HG03558 (cell line): ENCODE data around the gene SLC51B.
"Not testable (repeated sequence)": the region's sequence is repeated elsewhere in the genome, so short reads cannot be mapped to it uniquely, and the experiment has no call there.

ENCODE experiments used
- ATAC-seq: cut with Tn5 transposase; IDR thresholded peaks from one replicate; pipeline ENCODE4 v1.9.1; 2021; ENCODE audit warnings: moderate number of reproducible peaks; ENCODE audit not compliant: unreplicated experiment; ENCODE audit errors: extremely low read depth

Gene SLC51B

DNA sequence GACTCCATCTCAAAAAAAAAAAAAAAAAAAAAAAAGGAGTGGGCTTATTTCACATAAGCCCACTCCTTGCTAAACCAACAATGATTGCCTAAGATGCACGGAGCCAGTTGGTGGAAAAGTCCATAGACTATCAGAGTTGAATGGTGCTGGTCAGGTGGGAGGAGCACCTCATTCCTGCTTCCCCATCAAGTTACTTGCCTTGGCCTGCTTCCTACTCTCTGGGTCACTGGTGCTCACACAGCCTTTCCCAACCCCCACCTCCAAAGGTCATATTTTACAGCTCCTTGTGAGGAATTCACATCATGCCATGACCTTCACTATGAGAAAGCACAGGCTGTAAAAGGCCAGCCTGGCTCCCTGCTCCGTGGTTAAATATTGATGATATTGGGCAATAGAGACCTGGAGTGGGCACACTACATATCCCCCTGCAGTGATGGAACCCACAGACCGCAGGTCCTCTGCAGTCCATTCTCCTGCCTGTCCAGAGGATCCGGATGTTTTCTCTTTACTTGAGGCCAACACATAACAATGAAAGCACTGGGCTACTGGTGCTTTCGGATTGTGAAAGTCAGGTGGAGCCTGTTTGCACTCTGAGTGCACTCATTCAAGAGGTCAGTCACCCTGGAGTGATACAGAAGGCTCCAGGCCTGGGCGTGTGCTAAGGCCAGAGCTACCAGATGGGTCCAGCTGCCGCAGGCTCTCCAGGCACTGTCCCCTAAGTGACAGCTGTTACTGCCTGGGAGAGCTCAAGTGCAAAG, at the start of gene SLC51B:
Gene SLC51B, plus strand, starts transcription at position 664 of the 758 bp plus-strand sequence. CDS start 4,618 bp downstream, outside the sequence.
- no peak for ATAC-seq

DNA sequence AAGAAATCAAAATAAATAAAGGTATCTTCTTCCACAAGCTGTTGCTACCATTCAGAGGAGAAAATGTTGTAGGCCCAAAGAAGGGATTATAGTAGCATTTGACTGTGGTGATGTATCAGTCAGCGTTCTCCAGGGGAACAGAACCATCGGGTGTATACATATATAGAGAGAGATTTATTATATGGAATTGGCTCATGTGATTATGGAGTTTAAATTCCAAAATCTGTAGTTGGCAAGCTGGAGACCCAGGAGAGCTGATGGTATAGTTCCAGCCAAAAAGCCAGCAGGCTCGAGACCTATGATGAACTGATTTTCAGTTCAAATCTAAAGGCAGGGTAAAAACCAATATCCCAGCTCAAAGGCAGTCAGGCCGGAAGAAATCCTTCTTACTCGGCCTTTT, 48.1 kb upstream of the SLC51B start:
- no peak for ATAC-seq

DNA sequence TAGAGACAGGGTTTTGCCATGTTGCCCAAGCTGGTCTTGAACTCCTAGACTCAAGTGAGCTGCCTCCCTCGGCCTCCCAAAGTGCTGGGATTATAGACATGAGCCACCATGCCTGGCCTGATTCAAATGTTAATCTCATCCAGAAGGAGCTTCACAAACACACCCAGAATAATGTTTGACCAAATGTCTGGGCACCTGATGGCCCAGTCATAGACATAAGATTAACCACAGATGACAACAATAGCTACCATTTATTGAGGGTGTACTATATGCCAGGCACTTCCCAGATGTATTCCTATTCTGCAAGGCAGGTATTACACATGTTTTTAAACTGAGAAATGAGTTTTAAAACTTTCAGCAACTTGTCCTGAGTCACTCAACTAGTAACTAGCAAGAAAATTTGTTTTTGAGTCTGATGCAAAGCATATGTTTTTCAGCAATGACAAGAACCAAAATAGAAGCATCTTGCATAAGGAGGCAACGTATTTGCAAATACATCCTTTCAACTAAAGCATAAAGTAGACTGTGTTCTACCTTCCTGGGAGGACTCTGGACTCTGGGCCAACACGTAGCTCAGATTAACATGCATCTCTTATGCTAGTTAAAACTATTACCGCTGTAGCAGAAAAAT, 47.3 kb upstream of the SLC51B start:
- no peak for ATAC-seq

DNA sequence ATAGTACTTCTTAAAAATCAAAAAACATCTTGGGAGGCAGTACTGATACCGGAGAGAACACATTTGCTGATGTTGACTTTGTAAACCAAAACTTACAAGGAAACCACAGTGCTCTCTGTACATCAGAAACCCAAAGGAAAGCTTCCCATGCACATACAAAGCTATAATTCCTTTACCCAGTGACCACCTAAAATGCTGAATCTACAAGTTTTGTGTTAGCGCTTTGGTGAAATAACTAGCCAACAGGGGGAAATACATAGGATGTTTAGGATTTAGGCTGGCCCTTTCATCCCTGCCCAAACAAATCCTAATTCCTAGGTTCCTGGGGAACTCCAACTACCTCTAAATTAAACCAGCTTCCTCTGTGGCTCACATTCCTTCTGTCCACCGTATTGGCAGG, 40.2 kb upstream of the SLC51B start:
- no peak for ATAC-seq

DNA sequence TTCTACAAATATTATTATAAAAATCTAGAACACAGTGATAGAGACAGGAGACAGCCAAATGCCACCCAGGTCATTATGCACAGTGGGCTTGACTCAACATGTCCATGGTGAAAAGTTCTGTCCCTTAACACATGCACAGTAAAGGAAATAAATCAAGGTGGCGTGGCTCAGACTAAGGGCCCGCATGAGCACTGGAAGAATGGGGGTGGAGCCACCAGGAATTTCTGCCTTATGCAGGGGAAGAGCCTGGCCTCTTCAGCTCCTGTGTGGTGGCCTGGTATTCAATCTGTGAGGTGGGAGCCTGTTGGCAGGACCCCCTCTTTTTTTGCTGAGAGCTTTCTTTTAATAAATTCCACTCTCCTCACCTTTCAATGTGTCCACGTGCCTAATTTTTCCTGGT, 38.3 kb upstream of the SLC51B start:
- ATAC-seq, result no peak

DNA sequence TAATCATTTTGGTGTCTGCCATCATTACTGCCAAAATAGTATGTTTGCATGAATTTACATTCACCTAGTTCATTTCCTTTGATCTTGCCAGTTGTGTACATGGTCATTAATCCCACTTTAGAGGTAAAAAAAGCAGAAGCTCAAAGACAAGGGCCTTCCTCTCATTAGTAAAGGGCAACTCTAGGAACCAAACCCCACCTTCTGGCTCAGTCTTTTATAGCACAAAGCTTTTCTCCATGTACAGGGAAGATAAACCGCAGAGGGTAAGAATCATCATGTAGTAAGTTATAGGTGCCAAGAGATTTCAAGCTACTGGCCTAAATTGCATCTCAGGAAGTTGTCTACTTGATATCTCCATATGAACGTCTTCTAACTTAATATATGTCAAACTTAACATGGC, 36.2 kb upstream of the SLC51B start:
- ATAC-seq, result no peak

DNA sequence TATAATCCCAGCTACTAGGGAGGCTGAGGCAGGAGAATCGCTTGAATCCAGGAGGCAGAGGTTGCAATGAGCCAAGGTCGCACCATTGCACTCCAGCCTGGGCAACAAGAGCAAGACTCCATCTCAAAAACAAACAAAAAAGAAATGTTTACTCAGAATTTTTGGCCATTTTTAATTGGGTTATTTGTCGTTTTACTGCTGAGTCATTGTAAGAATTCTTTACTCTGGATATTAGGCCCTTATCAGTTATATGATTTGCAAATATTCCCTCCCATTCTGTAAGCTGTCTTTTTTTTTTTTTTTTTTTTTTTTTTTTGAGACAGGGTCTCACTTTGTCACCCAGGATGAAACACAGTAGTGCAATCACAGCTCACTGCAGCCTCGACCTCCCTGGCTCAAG, 34.0 kb upstream of the SLC51B start:
- not testable (repeated sequence) for ATAC-seq

DNA sequence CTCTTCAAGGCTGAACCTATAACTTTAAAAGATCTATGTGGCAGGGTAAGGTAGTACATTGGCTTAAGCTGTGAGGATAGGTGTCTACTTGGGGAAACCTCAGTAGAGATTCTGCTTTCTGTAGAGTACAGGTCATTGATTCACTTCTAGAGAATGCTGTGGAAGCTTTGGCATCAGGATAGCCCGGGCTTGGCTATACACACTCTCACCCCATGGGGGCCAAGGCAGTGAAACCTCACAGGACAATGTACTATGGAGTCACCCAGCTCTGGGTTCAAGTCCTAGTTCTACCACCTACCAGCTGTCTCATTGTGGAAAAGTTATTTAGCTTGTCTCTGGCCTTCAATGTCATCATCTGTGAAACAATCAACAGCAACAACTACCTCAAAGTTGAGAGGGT, 24.8 kb upstream of the SLC51B start:
- no peak for ATAC-seq

DNA sequence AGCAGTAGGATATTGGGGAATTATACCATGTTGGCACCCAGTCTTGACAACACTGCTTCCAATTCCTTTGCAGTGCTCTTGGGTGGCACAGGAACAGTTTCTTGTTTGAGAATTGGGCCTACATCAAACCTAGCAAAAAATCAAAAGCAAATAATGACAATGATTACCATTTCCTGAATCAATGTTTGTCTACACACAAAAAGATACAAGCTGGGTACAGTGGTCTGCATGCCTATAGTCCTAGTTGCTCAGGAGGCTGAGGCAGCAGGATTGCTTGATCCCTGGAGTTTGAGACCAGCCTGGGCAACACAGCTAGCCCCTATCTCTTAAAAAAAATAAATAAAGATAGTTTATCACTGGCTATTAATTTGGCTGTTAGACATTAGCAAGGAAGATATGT, 23.7 kb upstream of the SLC51B start:
- ATAC-seq, result no peak

DNA sequence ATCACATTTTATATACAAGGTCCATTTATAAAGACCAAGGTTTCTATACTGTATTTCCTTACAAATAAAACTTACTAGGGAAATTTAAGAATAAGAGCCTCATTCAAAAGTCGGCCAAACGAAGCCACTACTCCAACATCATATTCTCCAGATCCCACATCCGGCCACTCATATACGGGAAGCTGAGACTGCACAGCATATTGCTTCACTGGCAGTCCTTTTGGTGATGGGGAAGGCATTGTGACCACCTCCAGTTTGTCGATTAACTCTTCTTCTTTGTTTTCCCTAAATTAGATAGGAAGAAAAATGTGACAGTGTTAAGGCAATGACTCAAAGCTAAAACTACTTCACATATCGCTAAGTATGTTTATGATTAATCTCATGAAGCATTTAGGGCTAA, 18.4 kb upstream of the SLC51B start:
- no peak for ATAC-seq

DNA sequence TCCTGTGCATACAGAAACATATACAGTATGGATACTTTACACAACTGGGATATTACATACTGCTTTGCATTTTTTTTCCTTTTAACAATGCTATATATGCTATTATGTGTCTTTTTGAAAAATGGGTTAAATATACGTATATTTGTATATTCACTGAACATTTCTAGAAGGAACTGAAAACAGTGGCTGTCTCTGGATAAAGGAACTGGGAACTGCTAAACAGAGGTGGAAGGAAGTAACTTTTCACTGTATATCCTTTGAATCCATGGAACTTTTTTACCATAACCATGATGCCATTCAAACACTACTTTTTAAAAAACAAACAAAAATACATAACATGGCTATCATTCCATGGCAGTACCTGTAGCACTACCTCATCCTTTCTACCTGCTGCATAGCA, 17.6 kb upstream of the SLC51B start:
- ATAC-seq, result no peak

DNA sequence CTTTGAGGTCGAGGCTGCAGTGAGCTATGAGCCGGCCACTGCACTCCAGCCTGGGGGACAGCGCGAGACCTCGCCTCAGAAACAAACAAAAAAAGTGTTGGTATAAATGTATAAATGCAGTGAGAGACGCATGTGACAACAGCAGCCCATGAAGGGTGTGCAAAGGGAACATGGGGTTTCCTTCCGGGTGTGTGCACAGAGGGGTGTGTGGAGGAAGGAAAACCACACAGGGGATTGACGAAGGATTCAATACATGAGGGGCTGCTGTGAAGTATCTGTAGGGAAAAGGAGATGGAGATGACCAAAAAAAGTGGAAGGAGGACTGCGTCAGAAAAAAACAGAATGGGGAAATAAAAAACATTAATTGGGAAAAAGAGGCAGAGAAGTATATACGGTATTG, 16.8 kb upstream of the SLC51B start:
- no peak for ATAC-seq

DNA sequence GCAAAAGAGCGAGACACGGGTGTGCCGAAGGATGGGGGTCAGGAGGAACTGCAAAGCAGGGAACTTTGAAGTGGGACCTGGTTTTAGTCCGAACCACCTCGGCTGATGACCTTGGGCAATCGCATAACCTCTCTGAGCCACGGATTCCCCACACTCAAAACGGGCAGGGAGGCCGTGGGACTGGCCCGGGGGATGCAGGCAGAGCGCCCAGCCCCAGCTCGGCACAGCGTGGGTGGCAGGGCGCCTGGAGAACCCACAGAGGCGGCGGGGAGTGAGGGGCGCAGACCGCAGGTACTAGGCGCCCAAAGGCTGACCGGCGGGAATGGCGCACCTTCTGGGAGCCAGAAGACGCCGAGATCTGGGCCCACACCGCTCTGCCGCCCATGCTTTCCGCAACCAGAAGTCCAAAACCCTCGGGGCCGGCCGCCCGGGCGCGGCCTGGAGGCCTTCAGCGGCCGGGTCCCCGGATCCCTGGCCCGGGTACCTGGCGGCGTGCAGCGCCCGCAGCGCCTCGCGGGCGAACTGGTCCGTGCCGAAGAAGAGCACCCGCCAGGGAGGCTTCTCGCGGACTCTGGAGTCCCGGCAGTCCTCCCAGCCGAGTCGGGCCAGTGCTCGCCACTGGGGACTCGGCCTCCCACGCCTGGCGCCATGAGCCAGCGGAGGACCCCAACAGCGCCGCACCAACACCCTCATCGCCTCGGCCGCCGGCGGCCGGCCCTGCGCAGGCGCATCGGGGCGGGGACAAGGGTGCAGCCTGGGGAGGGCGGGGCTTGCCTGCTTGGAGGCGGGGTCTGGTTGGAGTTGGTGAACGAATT, 16.1 kb upstream of the SLC51B start, which contains the start of gene MTFMT:
Gene MTFMT, minus strand, starts transcription at position 719 of the 815 bp plus-strand sequence. Its CDS starts 26 bp downstream, at position 693.
- no peak for ATAC-seq

DNA sequence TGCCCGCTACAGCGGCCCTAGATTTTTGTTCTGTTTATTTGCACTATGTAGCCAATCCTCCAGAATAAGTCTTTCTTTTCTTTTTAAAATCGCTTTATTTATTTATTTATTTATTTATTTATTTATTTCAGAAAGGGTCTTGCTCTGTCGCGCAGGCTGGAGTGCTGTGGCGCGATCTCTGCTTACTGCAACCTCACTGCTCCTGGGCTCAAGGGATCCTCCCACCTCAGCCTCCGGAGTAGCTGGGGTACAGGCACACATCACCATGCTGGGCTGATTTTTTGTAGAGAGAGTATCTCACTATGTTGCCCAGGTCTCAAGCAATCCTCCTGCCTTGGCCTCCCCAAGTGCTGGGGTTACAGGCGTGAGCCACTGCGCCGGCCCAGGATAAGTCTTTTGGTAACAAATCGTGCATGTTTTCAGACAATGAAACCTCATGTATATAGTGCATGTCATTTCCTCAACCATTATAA, 15.4 kb upstream of the SLC51B start:
- no peak for ATAC-seq

DNA sequence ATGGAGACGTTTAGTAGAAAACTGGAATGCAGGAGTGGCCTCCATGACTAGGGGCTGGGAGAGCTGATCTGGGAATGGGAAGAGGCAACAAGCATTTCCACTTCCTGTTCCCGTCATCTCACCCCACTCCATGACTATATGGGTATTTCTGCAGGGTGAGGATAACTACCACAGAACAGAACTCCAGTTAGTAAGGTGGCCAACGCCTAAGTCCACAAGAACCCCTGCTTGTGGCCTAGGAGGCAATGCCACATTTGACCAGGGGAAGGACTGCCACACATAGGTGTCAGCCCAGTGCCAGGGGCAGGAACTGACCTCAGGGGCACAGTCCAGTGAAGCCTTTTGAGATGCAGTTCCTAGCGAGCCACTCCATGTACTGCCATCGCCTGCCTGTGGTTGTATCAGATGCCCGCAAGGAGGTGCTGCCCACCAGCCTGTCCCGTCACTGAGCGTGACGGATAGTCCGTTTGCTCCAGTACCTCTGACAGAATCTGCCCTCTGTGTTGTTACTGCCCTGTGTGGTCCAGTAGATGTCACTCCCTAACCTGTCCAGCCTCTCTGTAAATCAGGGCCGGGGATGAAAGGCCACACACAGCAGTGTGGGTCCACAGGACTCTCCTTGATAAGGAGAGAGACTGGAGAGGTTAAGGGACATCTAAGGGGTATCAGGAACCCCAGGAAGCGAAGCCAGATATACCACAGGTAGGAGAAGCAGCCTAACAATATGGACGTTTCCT, 12.2 kb upstream of the SLC51B start:
- no peak for ATAC-seq

DNA sequence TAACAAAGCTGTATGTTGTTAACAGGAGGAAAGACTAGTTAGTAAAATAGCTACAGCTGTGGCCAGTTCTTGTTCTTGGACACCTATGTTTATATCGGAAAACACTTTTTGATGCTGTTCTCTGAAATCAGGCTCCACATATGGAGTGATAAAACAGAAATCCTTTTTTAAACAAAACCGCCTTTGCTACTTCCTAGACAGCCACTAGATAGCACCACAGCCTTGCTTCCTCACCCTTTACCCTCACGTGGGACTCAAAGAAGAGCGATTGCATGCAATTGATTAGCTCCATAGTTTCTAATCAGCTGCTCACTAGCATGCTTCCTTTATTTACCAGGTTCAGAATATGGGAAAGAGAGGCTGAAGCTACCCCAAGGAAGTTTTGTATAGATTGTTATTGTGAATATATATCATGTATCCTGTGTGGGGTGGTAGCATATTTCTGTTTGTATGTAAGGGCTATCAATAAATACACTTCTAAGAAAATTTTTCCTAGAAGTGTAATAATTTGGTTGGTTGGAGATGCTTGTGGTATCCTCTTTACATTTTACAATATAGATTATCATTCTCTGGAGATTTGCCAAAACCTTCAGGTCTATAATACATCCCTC, 11.4 kb upstream of the SLC51B start:
- no peak for ATAC-seq

DNA sequence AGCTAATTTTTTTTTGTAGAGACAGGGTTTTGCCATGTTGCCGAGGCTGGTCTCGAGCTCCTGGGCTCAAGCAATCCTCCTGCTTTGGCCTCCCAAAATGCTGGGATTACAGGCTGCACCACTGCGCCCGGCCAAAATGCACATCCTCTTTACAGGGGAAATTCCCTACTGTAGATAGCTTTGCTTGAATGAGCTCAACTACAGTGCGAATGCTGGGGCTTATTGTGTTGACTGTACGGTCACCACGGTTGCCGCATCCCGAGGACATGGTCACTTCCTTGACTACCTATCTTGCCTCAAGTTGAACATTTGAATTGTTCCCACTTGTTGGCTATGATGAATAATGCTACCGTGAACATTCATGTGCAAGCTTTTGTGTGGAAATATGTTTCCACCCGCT, 10.5 kb upstream of the SLC51B start:
- ATAC-seq, result no peak

DNA sequence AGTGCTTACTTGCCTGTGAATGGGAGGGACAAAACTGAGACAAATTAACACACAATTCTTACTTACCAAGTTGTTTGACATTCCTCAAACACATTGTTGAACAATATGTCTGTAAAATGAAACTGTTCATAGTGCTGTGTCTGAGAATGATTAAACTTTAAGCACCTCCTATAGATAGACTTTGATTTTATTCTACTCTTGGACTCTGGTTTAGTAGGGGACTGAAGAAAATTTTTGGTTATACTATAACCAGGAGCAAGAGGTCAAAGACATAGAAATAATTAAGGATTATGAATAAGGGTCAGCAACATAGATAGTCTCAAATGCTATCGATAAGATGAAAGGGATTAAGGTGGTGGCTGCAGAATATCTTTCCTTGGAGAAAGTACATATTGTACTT, 7.9 kb upstream of the SLC51B start:
- no peak for ATAC-seq

DNA sequence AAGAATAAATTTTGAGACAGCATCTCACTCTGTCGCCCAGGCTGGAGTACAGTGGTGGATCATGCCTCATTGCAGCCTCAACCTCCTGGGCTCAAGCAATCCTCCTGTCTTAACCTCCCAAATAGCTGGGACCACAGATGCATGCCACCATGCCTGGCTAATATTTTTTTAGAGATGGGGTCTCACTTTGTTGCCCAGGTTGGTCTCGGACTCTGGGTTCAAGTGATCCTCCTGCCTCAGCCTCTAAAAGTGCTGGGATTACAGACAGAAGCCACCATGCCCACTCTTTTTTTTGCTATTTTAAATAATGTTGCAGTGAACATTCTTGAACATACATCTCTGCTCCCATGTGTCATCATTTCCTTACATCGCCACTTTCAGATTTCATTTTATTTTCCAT, 6.8 kb upstream of the SLC51B start:
- no peak for ATAC-seq

DNA sequence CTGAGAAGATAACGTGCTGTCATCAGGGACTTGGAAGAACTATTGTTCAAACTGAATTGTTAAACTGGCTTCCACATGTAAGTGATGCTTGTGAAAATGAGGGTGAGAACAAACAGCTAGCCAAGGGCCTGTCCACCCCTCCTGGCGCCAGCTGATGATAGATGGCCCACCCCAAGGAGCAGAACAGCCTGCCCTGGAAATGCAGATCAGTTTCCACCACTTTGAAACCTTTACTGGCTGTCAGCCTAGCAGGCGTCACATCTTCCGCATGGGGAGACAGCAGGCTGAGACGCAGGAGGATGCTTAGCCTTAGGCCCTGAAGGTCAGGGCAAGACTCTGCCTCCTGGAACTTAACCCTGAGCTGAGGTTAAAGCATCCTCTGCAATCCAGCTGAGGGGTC, 6.4 kb upstream of the SLC51B start:
- ATAC-seq, result no peak
